Liver (tissue), 9 donors: ENCODE results near the gene PSMD14. TPM values are rescaled to one million over a fixed set of nuclear protein-coding genes. Genes with fewer than 3 reads are reported as not detected.
"Not testable (repeated sequence)": the region's sequence is repeated elsewhere in the genome, so short reads cannot be mapped to it uniquely, and the experiment has no call there.

Experiments
- DNase-seq: peaks from one replicate; pipeline ENCODE4 v3.0.0-alpha.2; 2017; ENCODE audit warnings: low spot score
- H3K27ac ChIP-seq, 2 donors: one replicate each; pipeline ENCODE4 v1.7.0; 2013; ENCODE audit warnings: inconsistent platforms in 2 of 2, low read length in 2 of 2, control low read depth in 1 of 2, low read depth in 1 of 2, mild to moderate bottlenecking in 1 of 2
- H3K27me3 ChIP-seq, 4 donors: one replicate each; pipeline versions ENCODE4 v1.6.1 to v1.7.0; 2013; ENCODE audit warnings: low read length in 3 of 4, inconsistent platforms in 1 of 4, mild to moderate bottlenecking in 1 of 4, moderate library complexity in 1 of 4; ENCODE audit not compliant: control insufficient read depth in 4 of 4, insufficient read depth in 4 of 4
- H3K36me3 ChIP-seq, 4 donors: one replicate each; pipeline versions ENCODE4 v1.6.1 to v1.7.0; 2013; ENCODE audit warnings: low read length in 3 of 4, mild to moderate bottlenecking in 3 of 4, low read depth in 1 of 4, moderate library complexity in 1 of 4; ENCODE audit not compliant: control insufficient read depth in 4 of 4, insufficient read depth in 3 of 4
- H3K4me1 ChIP-seq, 4 donors: one replicate each; pipeline versions ENCODE4 v1.6.1 to v1.7.0; 2013; ENCODE audit warnings: low read length in 3 of 4, mild to moderate bottlenecking in 3 of 4, moderate library complexity in 1 of 4; ENCODE audit not compliant: control insufficient read depth in 4 of 4, insufficient read depth in 4 of 4
- H3K4me3 ChIP-seq, 3 donors: one replicate each; pipeline versions ENCODE4 v1.6.1 to v1.7.0; 2013; ENCODE audit warnings: low read length in 3 of 3, control low read depth in 1 of 3, low read depth in 1 of 3, mild to moderate bottlenecking in 1 of 3
- H3K9ac ChIP-seq, 2 donors: one replicate each; pipeline ENCODE4 v1.7.0; 2013; ENCODE audit warnings: low read length in 2 of 2, mild to moderate bottlenecking in 2 of 2, moderate library complexity in 2 of 2, control low read depth in 1 of 2, low read depth in 1 of 2
- H3K9me3 ChIP-seq, 4 donors: one replicate each; pipeline versions ENCODE4 v1.6.1 to v1.7.0; 2013; ENCODE audit warnings: low read length in 3 of 4; ENCODE audit not compliant: control insufficient read depth in 4 of 4
- FOXA2 ChIP-seq: IDR thresholded peaks from 2 replicates; pipeline ENCODE4 v1.6.1; 2016; ENCODE audit warnings: antibody characterized with exemption
- HNF4A ChIP-seq, 2 donors: conservative IDR thresholded peaks; 2 replicates each; pipeline ENCODE4 v1.6.1; 2016; ENCODE audit warnings: antibody characterized with exemption in 2 of 2, mild to moderate bottlenecking in 2 of 2
- HNF4G ChIP-seq: IDR thresholded peaks from 2 replicates; pipeline ENCODE4 v1.6.1; 2016; ENCODE audit warnings: antibody characterized with exemption
- JUND ChIP-seq, 2 donors: IDR thresholded peaks; 2 replicates each; pipeline ENCODE4 v1.6.1; 2016; ENCODE audit warnings: antibody characterized with exemption in 2 of 2
- MAX ChIP-seq: IDR thresholded peaks from 2 replicates; pipeline ENCODE4 v1.6.1; 2016; ENCODE audit warnings: antibody characterized with exemption
- NR2F2 ChIP-seq: IDR thresholded peaks from 2 replicates; pipeline ENCODE4 v1.6.1; 2016; ENCODE audit warnings: antibody characterized with exemption
- REST ChIP-seq: IDR thresholded peaks from 2 replicates; pipeline ENCODE4 v1.6.1; 2016; ENCODE audit warnings: antibody characterized with exemption, mild to moderate bottlenecking
- RXRA ChIP-seq, 2 donors: IDR thresholded peaks; 2 replicates each; pipeline ENCODE4 v1.6.1; 2017 to 2018; ENCODE audit warnings: antibody characterized with exemption in 2 of 2, mild to moderate bottlenecking in 1 of 2
- SP1 ChIP-seq: IDR thresholded peaks from 2 replicates; pipeline ENCODE4 v1.6.1; 2018; ENCODE audit warnings: antibody characterized with exemption, mild to moderate bottlenecking
- TAF1 ChIP-seq: conservative IDR thresholded peaks from 2 replicates; pipeline ENCODE4 v1.6.1; 2016; ENCODE audit warnings: antibody characterized with exemption, mild to moderate bottlenecking
- YY1 ChIP-seq: IDR thresholded peaks from 2 replicates; pipeline ENCODE4 v1.6.1; 2016; ENCODE audit warnings: antibody characterized with exemption, mild to moderate bottlenecking
- ZBTB33 ChIP-seq: IDR thresholded peaks from 2 replicates; pipeline ENCODE4 v1.6.1; 2016; ENCODE audit warnings: antibody characterized with exemption
- WGBS: extraction: QIAGEN DNeasy Blood & Tissue Kit; methylation state at CpG from one replicate; pipeline ENCODE4 v1.1.7; 2013; 5-methylcytosine and 5-hydroxymethylcytosine counted together
- polyA plus RNA-seq, 2 donors: library from polyadenylated mRNA; stranded (reverse) in 1 of 2; unstranded in 1 of 2; fragments of 200-250 nt in 1 of 2; fragments of >200 nt in 1 of 2; fragmentation: Nextera tagmentation in 1 of 2; extraction: Ambion mirVana in 1 of 2; gene quantifications; one replicate each; pipeline versions ENCODE4 v1.2.1 to v1.2.3, GENCODE V29; 2013 to 2015
- total RNA-seq, 2 donors: library from RNA; depleted of rRNA; stranded (reverse); fragments of >200 nt; gene quantifications; one replicate each; pipeline ENCODE4 v1.2.3, GENCODE V29; 2014
- TF ChIP-seq, protein P1 (sequence below): IDR thresholded peaks from 2 replicates; pipeline ENCODE4 v1.6.1; 2016; ENCODE audit warnings: antibody characterized with exemption
- TF ChIP-seq, protein P2 (sequence below): fragments of 150-350 bp; IDR thresholded peaks from 2 replicates; pipeline ENCODE4 v1.5.1; 2017; ENCODE audit warnings: improper control_type of control experiment, low read depth, low read length; ENCODE audit not compliant: missing input control
- donor health status: healthy.
- donor health status: healthy.
- donor health status: healthy.
- donor health status: healthy.
- donor health status: healthy.

PSMD14 gene
- total and polyA plus RNA-seq, 4 donors: 32.0 to 37.9 (median 33.7) TPM

DNA sequence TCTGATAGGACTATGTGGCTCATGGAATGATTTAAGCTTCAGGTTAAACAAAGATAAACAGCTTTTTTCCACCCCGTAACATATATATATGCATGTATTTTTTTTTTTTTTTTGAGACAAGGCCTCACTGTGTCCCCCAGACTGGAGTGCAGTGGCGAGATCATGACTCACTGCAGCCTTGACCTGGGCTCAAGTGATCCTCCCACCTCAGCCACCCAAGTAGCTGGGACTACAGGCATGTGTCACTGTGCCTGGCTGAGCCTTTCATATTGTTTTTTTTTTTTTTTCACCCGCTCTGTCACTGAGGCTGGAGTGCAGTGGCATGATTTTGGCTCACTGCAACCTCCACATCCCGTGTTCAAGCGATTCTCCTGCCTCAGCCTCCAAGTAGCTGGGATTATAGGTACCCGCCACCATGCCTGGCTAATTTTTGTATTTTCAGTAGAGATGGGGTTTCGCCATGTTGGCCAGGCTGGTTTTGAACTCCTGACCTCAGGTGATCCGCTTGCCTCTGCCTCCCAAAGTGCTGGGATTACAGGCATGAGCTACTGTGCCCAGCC is 52.0 kb downstream of the PSMD14 start:
- H3K9me3 ChIP-seq, H3K27me3 ChIP-seq, H3K27ac ChIP-seq, H3K4me1 ChIP-seq, H3K9ac ChIP-seq, DNase-seq, H3K4me3 ChIP-seq, H3K36me3 ChIP-seq: not testable (repeated sequence)
- WGBS: over 99% methylated on average over 8 of the region's 8 CpGs

GRCh38 chr2:161362568-161363166 is 54.4 kb downstream of the PSMD14 start:
- Histone ChIP-seq H3K36me3 (peaks cover 0 to 3% (median 0%) of the 10 kb centered on the region in 4 donors), H3K4me3 (no peak overlapping the region), H3K27me3 (no peaks in the 10 kb centered on the region), H3K9me3 (peaks cover 0 to 1% (median 0%) of the 10 kb centered on the region in 4 donors), H3K4me1 (no peaks in the 10 kb centered on the region), H3K9ac (no peak overlapping the region), H3K27ac (no peak overlapping the region)
- no peak for DNase-seq
- WGBS: 98% methylated on average over 2 of the region's 2 CpGs
- TF ChIP-seq SP1 (no peak), JUND (IDR thresholded peaks at IDR 0.05) (no peak), MAX (no peak), NR2F2 (no peak), FOXA2 (no peak), YY1 (no peak), RXRA (IDR thresholded peaks at IDR 0.05) (no peak)
- TF ChIP-seq, protein P1, sequence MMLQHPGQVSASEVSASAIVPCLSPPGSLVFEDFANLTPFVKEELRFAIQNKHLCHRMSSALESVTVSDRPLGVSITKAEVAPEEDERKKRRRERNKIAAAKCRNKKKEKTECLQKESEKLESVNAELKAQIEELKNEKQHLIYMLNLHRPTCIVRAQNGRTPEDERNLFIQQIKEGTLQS: no peak

DNA sequence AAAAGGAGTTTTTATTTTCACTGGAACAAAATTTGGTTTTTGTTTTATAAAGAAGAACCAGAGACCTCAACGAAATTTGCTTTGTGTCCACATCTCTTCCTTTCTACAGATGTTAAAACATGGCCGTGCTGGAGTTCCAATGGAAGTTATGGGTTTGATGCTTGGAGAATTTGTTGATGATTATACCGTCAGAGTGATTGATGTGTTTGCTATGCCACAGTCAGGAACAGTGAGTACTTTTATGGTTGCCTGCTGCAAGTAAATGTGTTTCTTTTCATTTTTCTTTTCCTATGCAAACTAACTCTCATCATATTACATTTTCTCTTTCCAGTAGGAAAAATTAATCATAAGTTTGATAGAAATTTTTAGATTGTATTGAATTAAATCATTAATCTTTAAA is 59.5 kb downstream of the PSMD14 start:
- no peaks in the 10 kb centered on the region for H3K9me3 ChIP-seq
- DNase-seq: no peak
- TF ChIP-seq TAF1: no peak
- no peak for TF ChIP-seq HNF4A (conservative IDR thresholded peaks at IDR 0.05)
- no peak for TF ChIP-seq RXRA (IDR thresholded peaks at IDR 0.05)
- no peak for TF ChIP-seq ZBTB33
- TF ChIP-seq REST: no peak
- no peak for TF ChIP-seq FOXA2
- TF ChIP-seq, protein P2, sequence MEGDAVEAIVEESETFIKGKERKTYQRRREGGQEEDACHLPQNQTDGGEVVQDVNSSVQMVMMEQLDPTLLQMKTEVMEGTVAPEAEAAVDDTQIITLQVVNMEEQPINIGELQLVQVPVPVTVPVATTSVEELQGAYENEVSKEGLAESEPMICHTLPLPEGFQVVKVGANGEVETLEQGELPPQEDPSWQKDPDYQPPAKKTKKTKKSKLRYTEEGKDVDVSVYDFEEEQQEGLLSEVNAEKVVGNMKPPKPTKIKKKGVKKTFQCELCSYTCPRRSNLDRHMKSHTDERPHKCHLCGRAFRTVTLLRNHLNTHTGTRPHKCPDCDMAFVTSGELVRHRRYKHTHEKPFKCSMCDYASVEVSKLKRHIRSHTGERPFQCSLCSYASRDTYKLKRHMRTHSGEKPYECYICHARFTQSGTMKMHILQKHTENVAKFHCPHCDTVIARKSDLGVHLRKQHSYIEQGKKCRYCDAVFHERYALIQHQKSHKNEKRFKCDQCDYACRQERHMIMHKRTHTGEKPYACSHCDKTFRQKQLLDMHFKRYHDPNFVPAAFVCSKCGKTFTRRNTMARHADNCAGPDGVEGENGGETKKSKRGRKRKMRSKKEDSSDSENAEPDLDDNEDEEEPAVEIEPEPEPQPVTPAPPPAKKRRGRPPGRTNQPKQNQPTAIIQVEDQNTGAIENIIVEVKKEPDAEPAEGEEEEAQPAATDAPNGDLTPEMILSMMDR: no peak
- no peak for TF ChIP-seq YY1
- no peak for TF ChIP-seq HNF4G
- no peak for TF ChIP-seq NR2F2
- TF ChIP-seq SP1: no peak
- no peak overlapping the region for H3K4me3 ChIP-seq
- 92% methylated on average over 3 of the region's 3 CpGs for WGBS
- H3K36me3 ChIP-seq: peaks cover 0 to 16% (median 6%) of the 10 kb centered on the region in 4 donors
- H3K4me1 ChIP-seq: no peaks in the 10 kb centered on the region
- no peaks in the 10 kb centered on the region for H3K27me3 ChIP-seq
- H3K27ac ChIP-seq: no peak overlapping the region
- H3K9ac ChIP-seq: no peak overlapping the region
